Measurements from ENCODE around the gene MCF2L2. TPM values are rescaled to one million over a fixed set of nuclear protein-coding genes. Genes with fewer than 3 reads are reported as not detected.

The MCF2L2 gene
- total RNA-seq, 1 donor from 2014 or later, result 18.1 TPM

DNA sequence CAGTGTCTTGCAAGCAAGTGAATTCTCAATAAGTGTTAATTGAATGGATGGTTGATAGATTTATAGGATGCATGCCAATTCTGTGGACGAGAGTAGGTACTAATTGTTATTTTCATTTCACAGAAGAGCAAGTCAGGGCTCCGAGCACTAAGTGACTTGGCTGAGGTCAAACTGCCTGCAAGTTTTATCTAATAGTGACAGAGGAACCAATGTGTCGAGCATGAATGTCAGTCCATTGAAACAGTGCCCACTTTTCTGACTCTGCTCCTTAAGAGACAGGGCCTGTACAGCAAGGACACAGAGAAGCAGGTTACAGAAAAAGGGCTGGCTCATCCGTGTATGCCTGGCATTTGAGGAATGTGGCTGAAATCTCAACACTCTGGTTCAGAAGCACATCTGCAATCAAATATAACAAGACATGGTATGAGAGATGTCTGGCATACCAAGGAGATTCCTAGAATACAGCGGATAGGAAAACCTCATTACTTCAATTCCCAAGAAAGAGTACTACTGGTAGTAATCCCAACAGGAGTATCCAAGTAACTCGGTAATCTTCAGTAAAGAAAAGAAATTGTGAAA is 181.3 kb downstream of the MCF2L2 start:
- H3K9me3 Mint-ChIP-seq (ENCODE audit: unreplicated experiment), result peaks cover 3% of the 10 kb centered on the region
- peaks cover 5% of the 10 kb centered on the region for H3K27me3 Mint-ChIP-seq (ENCODE audit: unreplicated experiment)
- TF ChIP-seq, protein P1, sequence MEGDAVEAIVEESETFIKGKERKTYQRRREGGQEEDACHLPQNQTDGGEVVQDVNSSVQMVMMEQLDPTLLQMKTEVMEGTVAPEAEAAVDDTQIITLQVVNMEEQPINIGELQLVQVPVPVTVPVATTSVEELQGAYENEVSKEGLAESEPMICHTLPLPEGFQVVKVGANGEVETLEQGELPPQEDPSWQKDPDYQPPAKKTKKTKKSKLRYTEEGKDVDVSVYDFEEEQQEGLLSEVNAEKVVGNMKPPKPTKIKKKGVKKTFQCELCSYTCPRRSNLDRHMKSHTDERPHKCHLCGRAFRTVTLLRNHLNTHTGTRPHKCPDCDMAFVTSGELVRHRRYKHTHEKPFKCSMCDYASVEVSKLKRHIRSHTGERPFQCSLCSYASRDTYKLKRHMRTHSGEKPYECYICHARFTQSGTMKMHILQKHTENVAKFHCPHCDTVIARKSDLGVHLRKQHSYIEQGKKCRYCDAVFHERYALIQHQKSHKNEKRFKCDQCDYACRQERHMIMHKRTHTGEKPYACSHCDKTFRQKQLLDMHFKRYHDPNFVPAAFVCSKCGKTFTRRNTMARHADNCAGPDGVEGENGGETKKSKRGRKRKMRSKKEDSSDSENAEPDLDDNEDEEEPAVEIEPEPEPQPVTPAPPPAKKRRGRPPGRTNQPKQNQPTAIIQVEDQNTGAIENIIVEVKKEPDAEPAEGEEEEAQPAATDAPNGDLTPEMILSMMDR (IDR thresholded peaks at IDR 0.05; ENCODE audit: partially characterized antibody, unreplicated experiment), result no peak
- no peaks in the 10 kb centered on the region for H3K36me3 Mint-ChIP-seq (ENCODE audit: unreplicated experiment)
- H3K4me1 Mint-ChIP-seq (ENCODE audit: low read depth, unreplicated experiment), result peaks cover 10% of the 10 kb centered on the region
- H3K27ac Mint-ChIP-seq (ENCODE audit: unreplicated experiment), result no peak overlapping the region
- DNase-seq, result no peak
- no peak overlapping the region for H3K4me3 Mint-ChIP-seq (ENCODE audit: unreplicated experiment)

DNA sequence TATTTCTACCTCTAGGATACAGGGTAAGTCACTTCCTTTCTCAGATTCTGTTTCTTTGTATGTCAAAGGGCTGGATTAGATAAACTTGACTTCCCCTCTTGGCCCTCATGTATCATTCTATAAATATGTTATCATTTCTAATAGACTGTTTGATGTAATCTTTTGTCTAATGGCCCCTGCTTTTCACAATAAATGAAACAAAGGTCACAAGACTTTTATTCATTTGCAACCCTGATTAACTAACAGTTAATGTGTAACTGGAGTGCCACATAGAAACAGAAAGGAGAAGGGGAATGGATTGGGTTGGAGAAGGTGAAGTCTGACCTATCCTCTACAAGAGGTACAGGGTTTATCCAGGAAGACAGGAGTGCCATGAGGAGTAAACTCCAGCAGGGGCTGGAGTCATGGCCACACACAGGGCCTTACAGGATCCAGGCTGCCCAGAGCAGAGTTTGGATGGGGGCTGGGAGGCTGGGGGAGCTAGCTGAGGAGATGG is 183.4 kb downstream of the MCF2L2 start:
- Mint-ChIP-seq H3K9me3 (ENCODE audit: unreplicated experiment) (peaks cover 7% of the 10 kb centered on the region), H3K27ac (ENCODE audit: unreplicated experiment) (no peak overlapping the region), H3K27me3 (ENCODE audit: unreplicated experiment) (peaks cover 2% of the 10 kb centered on the region), H3K36me3 (ENCODE audit: unreplicated experiment) (peaks cover 15% of the 10 kb centered on the region), H3K4me3 (ENCODE audit: unreplicated experiment) (no peak overlapping the region), H3K4me1 (ENCODE audit: low read depth, unreplicated experiment) (peaks cover 10% of the 10 kb centered on the region)
- no peak for DNase-seq
- TF ChIP-seq, protein P1 (IDR thresholded peaks at IDR 0.05; ENCODE audit: partially characterized antibody, unreplicated experiment), result no peak

DNA sequence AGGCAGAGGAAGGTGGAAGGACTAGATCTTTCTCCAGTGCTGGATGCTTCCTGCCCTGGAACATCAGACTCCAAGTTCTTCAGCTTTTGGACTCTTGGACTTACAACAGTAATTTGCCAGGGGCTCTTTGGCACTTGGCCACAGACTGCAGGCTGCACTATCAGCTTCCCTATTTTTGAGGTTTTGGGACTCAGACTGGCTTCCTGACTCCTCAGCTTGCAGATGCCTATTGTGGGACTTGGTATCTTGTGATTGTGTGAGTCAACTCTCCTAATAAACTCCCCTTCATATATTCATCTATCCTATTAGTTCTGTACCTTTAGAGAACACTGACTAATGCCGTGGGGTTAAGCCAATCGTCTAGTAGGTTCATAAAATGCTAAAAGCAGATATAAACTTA is 184.2 kb downstream of the MCF2L2 start:
- Mint-ChIP-seq H3K9me3 (ENCODE audit: unreplicated experiment) (peaks cover 7% of the 10 kb centered on the region), H3K36me3 (ENCODE audit: unreplicated experiment) (peaks cover 15% of the 10 kb centered on the region), H3K4me3 (ENCODE audit: unreplicated experiment) (no peak overlapping the region), H3K27ac (ENCODE audit: unreplicated experiment) (no peak overlapping the region), H3K4me1 (ENCODE audit: low read depth, unreplicated experiment) (peaks cover 5% of the 10 kb centered on the region), H3K27me3 (ENCODE audit: unreplicated experiment) (no peaks in the 10 kb centered on the region)
- TF ChIP-seq, protein P1 (IDR thresholded peaks at IDR 0.05; ENCODE audit: partially characterized antibody, unreplicated experiment), result no peak
- DNase-seq, result no peak

DNA sequence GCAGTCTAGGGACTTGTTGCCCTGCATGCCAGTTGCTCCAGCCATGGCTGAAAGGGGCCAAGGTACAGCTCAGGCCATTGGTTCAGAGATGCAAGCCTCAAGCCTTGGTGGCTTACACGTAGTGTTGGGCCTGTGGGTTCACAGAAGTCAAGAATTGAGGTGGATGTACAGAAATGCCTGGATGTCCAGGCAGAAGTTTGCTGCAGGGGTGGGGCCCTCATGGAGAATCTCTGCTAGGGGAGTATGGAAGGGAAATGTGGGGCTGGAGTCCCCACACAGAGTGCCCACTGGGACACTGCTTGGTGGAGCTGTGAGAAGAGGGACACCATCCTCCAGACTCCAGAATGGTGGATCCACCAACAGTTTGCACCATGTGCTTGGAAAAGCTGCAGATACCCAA is 186.0 kb downstream of the MCF2L2 start:
- H3K9me3 Mint-ChIP-seq (ENCODE audit: unreplicated experiment), result peaks cover 7% of the 10 kb centered on the region

DNA sequence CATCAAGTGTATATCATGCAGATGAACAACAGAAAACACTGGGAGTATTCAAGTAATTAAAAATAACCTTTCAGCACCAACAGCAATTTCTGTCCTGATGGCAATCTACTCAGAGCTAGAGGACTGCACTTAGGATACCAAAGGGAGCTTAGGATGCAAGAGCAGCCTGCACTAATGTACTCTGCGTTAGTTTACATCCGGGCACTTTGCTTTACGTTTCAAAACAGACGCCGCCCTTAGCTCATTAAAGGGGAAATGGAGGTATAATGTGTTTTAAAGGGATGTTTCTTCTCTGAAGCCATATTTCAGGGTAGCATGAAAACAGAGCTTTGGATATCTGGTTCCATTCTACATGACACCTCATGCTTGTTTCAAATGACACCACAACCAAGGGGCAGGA is 189.4 kb downstream of the MCF2L2 start:
- Mint-ChIP-seq H3K27ac (ENCODE audit: unreplicated experiment) (no peak overlapping the region), H3K9me3 (ENCODE audit: unreplicated experiment) (peaks cover 7% of the 10 kb centered on the region), H3K27me3 (ENCODE audit: unreplicated experiment) (no peaks in the 10 kb centered on the region), H3K4me1 (ENCODE audit: low read depth, unreplicated experiment) (no peaks in the 10 kb centered on the region), H3K4me3 (ENCODE audit: unreplicated experiment) (no peak overlapping the region), H3K36me3 (ENCODE audit: unreplicated experiment) (peaks cover 15% of the 10 kb centered on the region)
- no peak for DNase-seq
- TF ChIP-seq, protein P1 (IDR thresholded peaks at IDR 0.05; ENCODE audit: partially characterized antibody, unreplicated experiment), result no peak

More for the DNA sequence above, 186.0 kb downstream of the MCF2L2 start:
- Mint-ChIP-seq H3K27me3 (ENCODE audit: unreplicated experiment) (no peaks in the 10 kb centered on the region), H3K36me3 (ENCODE audit: unreplicated experiment) (peaks cover 15% of the 10 kb centered on the region), H3K4me1 (ENCODE audit: low read depth, unreplicated experiment) (no peaks in the 10 kb centered on the region), H3K27ac (ENCODE audit: unreplicated experiment) (no peak overlapping the region), H3K4me3 (ENCODE audit: unreplicated experiment) (no peak overlapping the region)
- no peak for DNase-seq
- TF ChIP-seq, protein P1 (IDR thresholded peaks at IDR 0.05; ENCODE audit: partially characterized antibody, unreplicated experiment), result no peak
